H54 (cell line): ENCODE results near the gene PTPN4.
"Not testable (repeated sequence)": the region's sequence is repeated elsewhere in the genome, so short reads cannot be mapped to it uniquely, and the experiment has no call there.

Source experiments
- DNase-seq: peaks from one replicate; pipeline ENCODE4 v3.0.0; 2011; ENCODE audit warnings: low spot score, mixed read lengths; ENCODE audit not compliant: insufficient read length
- FAIRE-seq: peaks from 3 replicates; lab custom pipeline; 2011; peaks lifted over from hg19 to GRCh38; lab: Jason Lieb, UNC
- POLR2A ChIP-seq: IDR thresholded peaks from 2 replicates; pipeline ENCODE4 v1.6.1; 2011; ENCODE audit warnings: low read depth, mild to moderate bottlenecking, low read length

The PTPN4 gene

DNA sequence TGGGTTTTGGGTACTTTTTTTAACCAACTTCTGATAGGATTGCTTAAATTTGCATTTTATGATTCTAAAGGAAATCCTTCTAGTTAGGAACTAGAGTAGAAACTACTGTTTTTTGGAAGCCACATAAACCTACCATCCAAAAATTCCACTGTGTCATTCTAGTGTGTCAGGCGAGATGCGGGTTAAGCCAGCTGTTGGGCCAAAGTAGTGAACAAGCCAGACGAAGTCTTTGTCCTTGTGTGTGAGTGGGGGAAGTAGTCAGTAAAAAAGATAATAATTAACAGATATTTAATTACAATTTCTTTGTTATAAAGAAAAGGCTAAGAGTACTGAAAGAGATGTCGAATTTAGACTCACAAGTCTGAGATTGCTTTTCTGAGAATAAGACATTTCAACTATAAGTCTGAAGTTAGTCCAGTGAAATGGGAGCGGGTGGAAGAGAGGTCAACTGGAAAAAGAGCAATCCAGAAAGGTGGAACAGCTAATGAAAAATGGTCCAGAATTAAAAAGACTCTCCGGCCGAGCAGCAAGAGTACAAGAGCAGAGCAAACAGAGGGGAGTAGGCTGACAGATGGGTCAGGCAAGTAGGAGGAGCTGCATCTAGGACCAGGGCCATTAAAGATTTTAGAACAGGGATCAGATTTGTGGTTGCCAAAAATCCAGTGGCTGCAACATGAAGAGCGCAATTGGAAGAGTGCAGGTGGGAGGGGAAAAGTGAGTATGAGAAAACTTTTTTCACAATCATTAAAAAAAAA, 254.7 kb downstream of the PTPN4 start:
- DNase-seq: no peak
- FAIRE-seq: no peak
- no peak for TF ChIP-seq POLR2A

DNA sequence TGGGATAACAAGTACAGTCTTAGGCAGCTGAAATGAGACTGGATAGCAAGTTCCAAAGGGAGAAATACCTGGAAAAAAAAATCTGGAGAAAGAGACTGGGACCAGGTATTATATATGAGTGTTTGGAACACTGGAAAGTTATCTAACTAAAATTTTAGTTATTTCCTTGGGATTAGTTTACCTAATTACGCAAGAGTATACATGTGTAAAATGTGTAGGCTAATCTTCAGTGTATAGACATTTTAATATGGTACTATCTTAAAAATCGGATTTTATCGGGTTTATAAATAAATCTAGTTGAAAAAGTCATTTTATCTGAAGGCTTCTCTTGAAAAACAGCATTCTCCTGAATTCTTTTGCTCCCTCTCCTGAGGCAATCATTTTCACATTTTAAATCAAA, 257.1 kb downstream of the PTPN4 start:
- no peak for TF ChIP-seq POLR2A
- no peak for FAIRE-seq
- DNase-seq: no peak

DNA sequence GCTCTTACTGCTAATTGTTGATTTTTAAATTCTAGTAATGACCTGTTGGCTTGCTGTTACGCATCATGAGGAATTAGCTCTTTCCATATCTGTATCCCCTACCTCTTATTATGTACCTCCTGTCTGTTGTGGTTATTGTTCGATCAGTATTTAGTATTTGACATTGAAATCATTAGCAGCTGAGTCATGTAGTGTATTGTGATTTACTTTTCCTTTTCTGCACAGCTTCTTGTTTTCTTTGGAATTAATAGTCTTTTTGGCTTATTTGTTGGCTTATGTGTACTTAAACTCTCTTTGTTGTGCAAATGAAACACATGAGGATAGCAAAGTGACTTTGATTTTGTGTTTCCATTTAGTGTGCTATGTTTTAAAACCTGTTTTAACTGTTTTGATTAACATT, 257.5 kb downstream of the PTPN4 start:
- TF ChIP-seq POLR2A: no peak
- FAIRE-seq (no peak), DNase-seq (no peak)

DNA sequence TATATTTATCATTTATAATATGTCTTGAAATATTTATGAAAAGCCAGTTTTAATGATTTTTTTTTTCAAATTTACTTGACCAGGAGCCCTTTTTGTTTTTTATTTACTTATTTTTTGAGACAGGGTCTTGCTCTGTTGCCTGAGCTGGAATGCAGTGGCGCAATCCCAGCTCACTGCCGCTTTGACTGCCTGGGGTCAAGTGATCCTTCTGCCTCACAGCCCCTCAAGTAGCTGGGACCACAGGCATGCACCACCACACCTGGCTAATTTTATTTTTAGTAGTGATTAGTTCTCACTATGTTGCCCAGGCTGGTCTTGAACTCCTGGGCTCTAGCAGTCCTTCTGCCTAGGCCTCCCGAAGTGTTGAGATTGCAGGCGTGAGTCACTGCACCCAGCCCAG, 258.8 kb downstream of the PTPN4 start:
- TF ChIP-seq POLR2A: no peak
- no peak for DNase-seq
- FAIRE-seq: no peak

- no peak for TF ChIP-seq POLR2A
- FAIRE-seq (no peak), DNase-seq (no peak)
These were observed 260.8 kb downstream of the PTPN4 start for GRCh38 chr2:120020554-120020953.

DNA sequence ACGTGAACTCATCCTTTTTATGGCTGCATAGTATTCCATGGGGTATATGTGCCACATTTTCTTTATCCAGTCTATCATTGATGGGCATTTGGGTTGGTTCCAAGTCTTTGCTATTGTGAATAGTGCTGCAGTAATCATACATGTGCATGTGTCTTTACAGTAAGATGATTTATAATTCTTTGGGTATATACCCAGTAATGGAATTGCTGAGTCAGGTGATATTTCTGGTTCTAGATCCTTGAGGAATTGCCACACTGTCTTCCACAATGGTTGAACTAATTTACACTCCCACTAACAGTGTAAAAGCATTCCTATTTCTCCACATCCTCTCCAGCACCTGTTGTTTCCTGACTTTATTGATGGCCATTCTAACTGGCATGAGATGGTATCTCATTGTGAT, 262.8 kb downstream of the PTPN4 start:
- not testable (repeated sequence) for DNase-seq, FAIRE-seq

DNA sequence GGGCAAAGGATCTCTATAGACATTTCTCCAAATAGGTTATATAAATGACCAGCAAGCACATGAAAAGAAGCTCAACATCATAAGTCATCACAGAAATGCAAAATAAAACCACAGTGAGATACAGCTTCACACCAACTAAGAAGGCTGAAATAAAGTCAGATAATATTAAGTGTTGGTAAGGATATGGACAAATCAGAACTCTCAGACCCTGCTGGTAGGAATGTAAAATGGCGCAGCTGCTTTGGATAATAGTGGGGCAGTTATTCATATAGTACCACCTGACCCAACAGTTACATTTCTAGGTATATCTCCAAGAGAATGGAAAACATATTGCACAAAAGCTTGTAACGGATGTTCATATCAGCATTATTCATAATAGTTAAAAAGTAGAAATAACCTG, 267.2 kb downstream of the PTPN4 start:
- DNase-seq: no peak
- no peak for TF ChIP-seq POLR2A
- no peak for FAIRE-seq

DNA sequence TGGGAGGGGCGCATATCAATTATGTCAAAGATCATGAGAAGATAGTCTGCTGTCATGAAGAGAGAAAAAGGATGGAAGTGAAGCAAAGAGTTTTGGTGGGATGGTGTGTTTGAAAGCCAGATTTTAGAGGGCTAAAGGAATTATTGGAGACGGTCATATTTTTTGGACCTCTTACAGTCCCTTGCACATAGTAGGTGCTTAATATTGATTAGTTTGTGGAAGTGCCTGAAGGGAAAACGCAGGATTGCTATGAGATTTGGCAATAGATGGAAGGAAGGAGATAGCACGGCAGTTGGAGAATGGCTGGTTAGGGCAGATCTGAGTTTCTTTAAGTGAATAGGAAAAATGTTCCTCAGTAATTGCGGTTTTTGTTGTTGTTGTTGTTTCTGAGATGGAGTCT, 269.1 kb downstream of the PTPN4 start:
- FAIRE-seq (no peak), DNase-seq (no peak)
- no peak for TF ChIP-seq POLR2A

DNA sequence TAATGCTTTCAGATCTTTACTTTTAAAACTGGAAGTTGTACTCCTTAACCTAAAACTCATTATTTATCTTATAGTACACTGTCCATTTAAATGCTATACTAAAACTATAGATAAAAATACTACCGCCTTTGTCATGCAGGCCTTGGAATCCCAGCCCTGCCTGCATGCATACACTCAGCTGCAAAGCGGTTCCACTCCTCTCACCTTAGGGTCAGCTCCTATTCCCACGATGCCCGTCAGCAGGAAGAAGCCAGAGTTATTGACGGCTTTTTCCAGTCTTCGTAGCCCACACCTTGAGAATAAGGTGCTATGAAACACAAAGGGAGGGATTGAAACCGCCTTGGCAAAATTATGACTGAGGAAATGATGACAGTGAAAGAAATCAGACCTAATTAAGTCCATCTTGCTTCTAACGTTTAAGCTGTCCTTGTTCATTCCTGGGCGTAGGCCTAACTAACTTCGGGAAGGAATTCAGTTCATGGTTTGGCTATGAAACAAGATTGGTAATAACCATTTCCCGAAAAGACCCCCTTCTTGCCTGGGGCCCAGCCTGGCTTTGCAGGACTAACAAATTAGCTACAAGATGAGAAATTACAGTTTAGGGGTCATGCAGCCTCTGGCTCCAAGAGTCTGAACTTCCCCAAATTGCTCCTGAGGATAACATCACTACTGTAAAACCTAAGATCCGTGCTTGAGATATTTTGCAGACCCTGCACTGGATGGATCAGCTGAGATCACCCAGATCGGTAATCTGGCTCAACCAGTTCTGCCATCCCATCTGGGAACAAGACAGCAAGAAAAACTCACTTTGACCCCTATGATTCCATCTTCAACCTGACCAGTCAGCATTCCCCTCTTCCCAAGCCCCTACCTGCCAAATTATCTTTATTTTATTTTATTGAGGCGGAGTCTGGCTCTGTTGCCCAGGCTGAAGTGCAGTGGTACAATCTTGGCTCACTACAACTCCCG, 270.2 kb downstream of the PTPN4 start:
- DNase-seq: no peak
- TF ChIP-seq POLR2A: no peak
- FAIRE-seq: no peak

GRCh38 chr2:120032297-120032696, 272.6 kb downstream of the PTPN4 start:
- no peak for DNase-seq
- FAIRE-seq: no peak
- no peak for TF ChIP-seq POLR2A
